HCT116 (cell line): ENCODE data around the gene MCFD2. TPM values are rescaled to one million over a fixed set of nuclear protein-coding genes. Genes with fewer than 3 reads are reported as not detected.
"Not testable (repeated sequence)": the region's sequence is repeated elsewhere in the genome, so short reads cannot be mapped to it uniquely, and the experiment has no call there.

Experiments used
- ATAC-seq: fragments of 200-7000 bp; cut with Tn5 transposase; 2 replicates; pipeline ENCODE4 v1.9.1; 2020; ENCODE audit warnings: mild to moderate bottlenecking, moderate library complexity
- BruUV-seq: library from RNA; stranded (reverse); fragments of 400-500 nt; replicated peaks from 2 replicates; lab custom pipeline; 2021; lab: Mats Ljungman, UMichigan
- CTCF ChIA-PET: fragments of 300-600 bp; sonication (Branson Sonifier 250); formaldehyde crosslinking; loops from one replicate; lab custom pipeline; 2021; ENCODE audit warnings: antibody characterized with exemption; lab: Charles Lee
- POLR2A ChIA-PET: fragments of 300-600, 350-600 bp; sonication (Branson Sonifier 250); formaldehyde crosslinking; loops from one replicate; lab custom pipeline; 2021; ENCODE audit warnings: antibody characterized with exemption; lab: Charles Lee
- RAD21 ChIA-PET, 2 experiments: fragments of 300-600 bp; sonication (Branson Sonifier 250); formaldehyde crosslinking; loops; one replicate each; lab custom pipeline; 2023; ENCODE audit warnings: low total read pairs in 2 of 2; ENCODE audit not compliant: uncharacterized antibody in 2 of 2, unreplicated experiment in 2 of 2, low non-redundant PET in 1 of 2; lab: Charles Lee
- DNase-seq: peaks from one replicate; pipeline ENCODE4 v3.0.0-alpha.2; 2010; ENCODE audit warnings: low read depth, low spot score
- H2AFZ ChIP-seq: fragments of 200-600 bp; shearing (Covaris generic), sonication (generic); 2 replicates; pipeline ENCODE4 v1.6.1; 2017; ENCODE audit warnings: low read depth, mixed run types, mixed read lengths, antibody characterized with exemption, low read length; ENCODE audit not compliant: poor library complexity, severe bottlenecking
- H3K27ac ChIP-seq: 2 replicates; pipeline ENCODE4 v1.5.1; 2012; ENCODE audit warnings: low read depth, low read length
- H3K27me3 ChIP-seq: fragments of 200-600 bp; sonication (generic); 2 replicates; pipeline ENCODE4 v1.6.1; 2016; ENCODE audit warnings: mixed run types, low read length, mixed read lengths; ENCODE audit not compliant: insufficient read depth
- H3K36me3 ChIP-seq, 2 experiments: fragments of 200-500 bp in 1 of 2; fragments of 200-600 bp in 1 of 2; sonication (Bioruptor generic) in 1 of 2; sonication (generic) in 1 of 2; 2 replicates each; pipeline versions ENCODE4 v1.5.1 to v1.6.1; 2014 to 2016; ENCODE audit warnings: low read length in 2 of 2, inconsistent platforms in 1 of 2, mixed read lengths in 1 of 2, mixed run types in 1 of 2; ENCODE audit not compliant: insufficient read depth in 2 of 2, control insufficient read depth in 1 of 2
- H3K4me1 ChIP-seq, 2 experiments: fragments of 200-600 bp in 1 of 2; sonication (generic) in 1 of 2; 2 replicates each; pipeline versions ENCODE4 v1.5.1 to v1.6.1; 2012 to 2017; ENCODE audit warnings: low read length in 2 of 2, inconsistent platforms in 1 of 2, mild to moderate bottlenecking in 1 of 2, mixed read lengths in 1 of 2, mixed run types in 1 of 2, moderate library complexity in 1 of 2; ENCODE audit not compliant: insufficient read depth in 2 of 2, control insufficient read depth in 1 of 2
- H3K4me2 ChIP-seq: fragments of 200-600 bp; sonication (generic); 2 replicates; pipeline ENCODE4 v1.6.1; 2017; ENCODE audit warnings: mixed run types, low read length, mixed read lengths
- H3K4me3 ChIP-seq, 2 experiments: fragments of 200-600 bp in 1 of 2; sonication (generic) in 1 of 2; replicated peaks in 1 of 2; 2 replicates each; pipeline ENCODE4 v1.5.1; 2011 to 2016; ENCODE audit warnings: low read length in 2 of 2, control low read depth in 1 of 2, low read depth in 1 of 2, mild to moderate bottlenecking in 1 of 2, mixed read lengths in 1 of 2, mixed run types in 1 of 2
- H3K79me2 ChIP-seq: fragments of 200-600 bp; sonication (generic); 2 replicates; pipeline ENCODE4 v1.6.1; 2017; ENCODE audit warnings: mild to moderate bottlenecking, mixed run types, low read length, moderate library complexity, mixed read lengths; ENCODE audit not compliant: insufficient read depth
- H3K9ac ChIP-seq: fragments of 200-600 bp; sonication (generic); 2 replicates; pipeline ENCODE4 v1.6.1; 2016; ENCODE audit warnings: low read length, mixed read lengths
- H3K9me2 ChIP-seq: fragments of 200-600 bp; sonication (generic), shearing (Covaris generic); 2 replicates; pipeline ENCODE4 v1.6.1; 2017; ENCODE audit warnings: mixed run types, mild to moderate bottlenecking, moderate library complexity; ENCODE audit not compliant: insufficient read depth
- H3K9me3 ChIP-seq, 2 experiments: fragments of 200-500 bp in 1 of 2; fragments of 200-600 bp in 1 of 2; sonication (Bioruptor generic) in 1 of 2; sonication (generic) in 1 of 2; 2 replicates each; pipeline ENCODE4 v1.6.1; 2014 to 2017; ENCODE audit warnings: low read length in 2 of 2, mixed read lengths in 2 of 2, inconsistent platforms in 1 of 2, low read depth in 1 of 2, mild to moderate bottlenecking in 1 of 2, mixed run types in 1 of 2, moderate library complexity in 1 of 2; ENCODE audit not compliant: control insufficient read depth in 1 of 2, insufficient read depth in 1 of 2
- H4K20me1 ChIP-seq: fragments of 200-600 bp; sonication (generic), shearing (Covaris generic); 2 replicates; pipeline ENCODE4 v1.6.1; 2017; ENCODE audit warnings: mixed run types, mild to moderate bottlenecking, moderate library complexity; ENCODE audit not compliant: insufficient read depth
- ELF1 ChIP-seq: IDR thresholded peaks from 2 replicates; pipeline ENCODE4 v1.6.1; 2012; ENCODE audit warnings: low read depth, borderline replicate concordance
- EZH2 ChIP-seq: fragments of 200-600 bp; sonication (generic); IDR thresholded peaks from 2 replicates; pipeline ENCODE4 v1.6.1; 2017; ENCODE audit warnings: antibody characterized with exemption, mixed run types
- EZH2phosphoT487 ChIP-seq: fragments of 200-600 bp; IDR thresholded peaks from 2 replicates; pipeline ENCODE4 v1.6.1; 2018; ENCODE audit warnings: antibody characterized with exemption, borderline replicate concordance
- POLR2A ChIP-seq: IDR thresholded peaks from 2 replicates; pipeline ENCODE4 v1.7.0; 2011; ENCODE audit warnings: borderline replicate concordance; ENCODE audit not compliant: insufficient read depth, insufficient read length; ENCODE audit errors: extremely low read depth
- SP1 ChIP-seq: IDR thresholded peaks from 2 replicates; pipeline ENCODE4 v1.6.1; 2012; ENCODE audit warnings: low read depth
- intact Hi-C: fragments of 100-400 bp; cut with micrococcal nuclease; formaldehyde crosslinking; loops from 2 replicates; pipeline ENCODE4 v1.10.0; 2022
- total RNA-seq: library from RNA; stranded (reverse); gene quantifications from one replicate; pipeline ENCODE4 v1.2.1, GENCODE V29; 2021; ENCODE audit not compliant: unreplicated experiment
- TF ChIP-seq, protein P1 (sequence below): IDR thresholded peaks from 2 replicates; pipeline ENCODE4 v1.6.1; 2012

Gene MCFD2
- total RNA-seq, 1 experiment from 2014 or later, result 73.9 TPM

DNA sequence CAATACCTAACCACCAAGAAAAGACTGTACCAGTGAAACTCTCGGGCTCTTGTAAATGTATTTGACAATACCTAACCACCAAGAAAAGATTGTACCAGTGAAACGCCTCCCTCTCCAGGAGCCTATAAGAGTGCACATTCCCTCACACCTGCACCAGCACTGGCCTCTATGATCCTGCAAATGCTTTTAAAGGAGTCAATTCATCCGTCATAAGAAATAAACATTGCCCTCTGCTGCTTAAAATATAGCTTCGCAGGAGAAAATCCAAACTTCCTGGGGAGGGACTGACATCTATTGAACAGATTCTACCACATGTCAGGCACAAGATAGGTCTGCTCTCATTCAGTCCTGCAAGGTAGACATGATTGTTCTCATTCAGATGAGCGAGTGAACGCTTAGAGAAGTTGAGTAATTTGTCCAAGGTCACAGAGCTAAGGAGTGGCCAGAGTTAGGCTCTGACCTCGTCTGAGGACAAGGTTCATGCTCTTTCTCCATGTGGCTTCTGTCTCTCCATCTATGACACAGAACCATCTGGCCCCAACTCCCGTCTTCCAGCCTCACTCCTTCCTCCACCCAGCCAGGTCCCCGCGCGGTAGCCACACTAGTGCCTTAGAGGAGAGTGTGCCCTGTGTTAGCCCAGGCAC, 38.7 kb downstream of the MCFD2 start (continued):
- TF ChIP-seq ELF1, result no peak
- TF ChIP-seq, protein P1, sequence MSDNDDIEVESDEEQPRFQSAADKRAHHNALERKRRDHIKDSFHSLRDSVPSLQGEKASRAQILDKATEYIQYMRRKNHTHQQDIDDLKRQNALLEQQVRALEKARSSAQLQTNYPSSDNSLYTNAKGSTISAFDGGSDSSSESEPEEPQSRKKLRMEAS, result peak; percentile 91
- TF ChIP-seq POLR2A, result no peak
- no peak for TF ChIP-seq SP1
- TF ChIP-seq EZH2, result no peak
- no peak for TF ChIP-seq EZH2phosphoT487

DNA sequence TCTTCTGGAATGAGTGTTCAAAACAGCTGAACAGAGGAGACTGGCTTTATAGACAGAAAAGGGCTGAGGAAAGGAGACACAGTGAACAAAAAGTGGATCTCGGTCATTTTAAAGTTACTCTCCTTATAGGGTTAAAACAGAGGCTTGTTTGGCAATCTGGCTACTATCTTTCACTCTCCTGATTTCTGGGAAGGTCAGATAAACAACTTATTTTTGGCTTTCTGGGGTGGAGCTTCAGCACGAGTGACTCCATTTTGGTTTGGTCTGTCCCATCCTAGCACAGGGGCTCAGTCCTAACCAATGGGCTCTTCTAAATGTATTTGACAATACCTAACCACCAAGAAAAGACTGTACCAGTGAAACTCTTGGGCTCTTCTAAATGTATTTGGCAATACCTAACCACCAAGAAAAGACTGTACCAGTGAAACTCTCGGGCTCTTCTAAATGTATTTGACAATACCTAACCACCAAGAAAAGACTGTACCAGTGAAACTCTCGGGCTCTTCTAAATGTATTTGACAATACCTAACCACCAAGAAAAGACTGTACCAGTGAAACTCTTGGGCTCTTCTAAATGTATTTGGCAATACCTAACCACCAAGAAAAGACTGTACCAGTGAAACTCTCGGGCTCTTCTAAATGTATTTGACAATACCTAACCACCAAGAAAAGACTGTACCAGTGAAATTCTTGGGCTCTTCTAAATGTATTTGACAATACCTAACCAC, 39.5 kb downstream of the MCFD2 start:
- H3K9ac ChIP-seq, H3K27me3 ChIP-seq, H3K4me3 ChIP-seq, ATAC-seq, intact Hi-C loops, POLR2A ChIA-PET, H3K9me2 ChIP-seq, BruUV-seq, DNase-seq, H3K9me3 ChIP-seq, H4K20me1 ChIP-seq, H3K4me2 ChIP-seq, H3K27ac ChIP-seq, H3K36me3 ChIP-seq, RAD21 ChIA-PET, H3K79me2 ChIP-seq: not testable (repeated sequence)
- H3K4me1 ChIP-seq, result peaks cover 16 to 34% of the 10 kb centered on the region in 2 experiments
- CTCF ChIA-PET, result interaction anchor here (0.8 to 1.0 kb wide), 4 partner anchors 9 to 243 kb away, joined by 3 to 5 read pairs (median 3); no protein-coding TSS in a partner anchor
- H2AFZ ChIP-seq, result peak overlapping the region; percentile 86
